Neural progenitor cell (in vitro differentiated cells): Measurements from ENCODE around the gene FOXA1. TPM values are rescaled to one million over a fixed set of nuclear protein-coding genes. Genes with fewer than 3 reads are reported as not detected.

ENCODE experiments used
- DNase-seq: peaks from one replicate; pipeline ENCODE4 v3.0.0-alpha.2; 2016; ENCODE audit warnings: low spot score
- H2AFZ ChIP-seq: fragments of 200-600 bp; sonication (generic); replicated peaks from 2 replicates; pipeline ENCODE4 v1.6.1; 2016; ENCODE audit warnings: antibody characterized with exemption
- H3F3A ChIP-seq: fragments of 200-600 bp; sonication (generic); 2 replicates; pipeline ENCODE4 v1.6.1; 2016; ENCODE audit warnings: antibody characterized with exemption, low read depth
- H3K27ac ChIP-seq: fragments of 200-600 bp; sonication (generic); 2 replicates; pipeline ENCODE4 v1.5.1; 2016; ENCODE audit warnings: mild to moderate bottlenecking
- H3K27me3 ChIP-seq: fragments of 200-600 bp; sonication (generic); 2 replicates; pipeline ENCODE4 v1.6.1; 2016; ENCODE audit warnings: mild to moderate bottlenecking, moderate library complexity
- H3K36me3 ChIP-seq: fragments of 200-600 bp; sonication (generic); 2 replicates; pipeline ENCODE4 v1.5.1; 2016
- H3K4me1 ChIP-seq: fragments of 200-600 bp; sonication (generic); 2 replicates; pipeline ENCODE4 v1.6.1; 2016; ENCODE audit warnings: mixed run types
- H3K4me2 ChIP-seq: fragments of 200-600 bp; sonication (generic); 2 replicates; pipeline ENCODE4 v1.6.1; 2016
- H3K4me3 ChIP-seq: fragments of 200-600 bp; sonication (generic); 2 replicates; pipeline ENCODE4 v1.5.1; 2016
- H3K79me2 ChIP-seq: fragments of 200-600 bp; sonication (generic); 2 replicates; pipeline ENCODE4 v1.6.1; 2016; ENCODE audit warnings: low read depth
- H3K9ac ChIP-seq: fragments of 200-600 bp; sonication (generic); 2 replicates; pipeline ENCODE4 v1.6.1; 2016
- H3K9me3 ChIP-seq: fragments of 200-600 bp; sonication (generic); 2 replicates; pipeline ENCODE4 v1.5.1; 2016; ENCODE audit warnings: low read depth
- H4K20me1 ChIP-seq: fragments of 200-600 bp; sonication (generic); 2 replicates; pipeline ENCODE4 v1.6.1; 2016; ENCODE audit warnings: low read depth
- H3K27ac Mint-ChIP-seq: 3 replicates; pipeline ENCODE4 v1.8.0; 2021; ENCODE audit warnings: mixed read lengths
- H3K27me3 Mint-ChIP-seq: 2 replicates; pipeline ENCODE4 v1.8.0; 2022; ENCODE audit warnings: low read depth, mild to moderate bottlenecking, inconsistent platforms, moderate library complexity, mixed read lengths; ENCODE audit not compliant: insufficient read depth
- H3K36me3 Mint-ChIP-seq: 3 replicates; pipeline ENCODE4 v1.8.0; 2021; ENCODE audit warnings: mixed read lengths
- H3K4me1 Mint-ChIP-seq: 3 replicates; pipeline ENCODE4 v1.8.0; 2021; ENCODE audit warnings: mixed read lengths
- H3K4me3 Mint-ChIP-seq: 3 replicates; pipeline ENCODE4 v1.8.0; 2021; ENCODE audit warnings: mild to moderate bottlenecking, moderate library complexity, mixed read lengths
- H3K9me3 Mint-ChIP-seq: 3 replicates; pipeline ENCODE4 v1.8.0; 2020; ENCODE audit warnings: mixed read lengths
- CTCF ChIP-seq: fragments of 200-600 bp; sonication (generic); IDR thresholded peaks from 2 replicates; pipeline ENCODE4 v1.5.1; 2017; ENCODE audit warnings: antibody characterized with exemption, mild to moderate bottlenecking
- EZH2 ChIP-seq: fragments of 200-600 bp; sonication (generic); IDR thresholded peaks from 2 replicates; pipeline ENCODE4 v1.6.1; 2017; ENCODE audit warnings: antibody characterized with exemption, mild to moderate bottlenecking, moderate library complexity
- EZH2phosphoT487 ChIP-seq: fragments of 200-600 bp; sonication (generic); IDR thresholded peaks from 2 replicates; pipeline ENCODE4 v1.6.1; 2017; ENCODE audit warnings: antibody characterized with exemption
- total RNA-seq: library from RNA; depleted of rRNA; stranded (reverse); fragments of >200 nt; gene quantifications from 2 replicates; pipeline ENCODE4 v1.2.3, GENCODE V29; 2015; ENCODE audit warnings: low replicate concordance

Gene FOXA1
- total RNA-seq, 1 donor from 2014 or later: 0.06 TPM

GRCh38 chr14:37641117-37641516, 46.1 kb upstream of the FOXA1 start:
- no peaks in the 10 kb centered on the region for H3K9me3 ChIP-seq
- H3K36me3 Mint-ChIP-seq: no peaks in the 10 kb centered on the region
- H3K79me2 ChIP-seq: no peaks in the 10 kb centered on the region
- H3F3A ChIP-seq: no peaks in the 10 kb centered on the region
- H3K9me3 Mint-ChIP-seq: no peaks in the 10 kb centered on the region
- no peaks in the 10 kb centered on the region for H3K36me3 ChIP-seq
- no peak overlapping the region for H2AFZ ChIP-seq
- TF ChIP-seq EZH2phosphoT487: no peak
- no peak for TF ChIP-seq CTCF
- no peak for TF ChIP-seq EZH2
- no peak overlapping the region for H3K4me2 ChIP-seq
- no peak overlapping the region for H3K4me3 Mint-ChIP-seq
- no peaks in the 10 kb centered on the region for H3K27me3 Mint-ChIP-seq
- H3K27me3 ChIP-seq: no peaks in the 10 kb centered on the region
- H3K9ac ChIP-seq: no peak overlapping the region
- no peak for DNase-seq
- no peaks in the 10 kb centered on the region for H3K4me1 ChIP-seq
- no peaks in the 10 kb centered on the region for H3K4me1 Mint-ChIP-seq
- H4K20me1 ChIP-seq: no peaks in the 10 kb centered on the region
- no peak overlapping the region for H3K27ac ChIP-seq
- no peak overlapping the region for H3K27ac Mint-ChIP-seq
- no peak overlapping the region for H3K4me3 ChIP-seq

DNA sequence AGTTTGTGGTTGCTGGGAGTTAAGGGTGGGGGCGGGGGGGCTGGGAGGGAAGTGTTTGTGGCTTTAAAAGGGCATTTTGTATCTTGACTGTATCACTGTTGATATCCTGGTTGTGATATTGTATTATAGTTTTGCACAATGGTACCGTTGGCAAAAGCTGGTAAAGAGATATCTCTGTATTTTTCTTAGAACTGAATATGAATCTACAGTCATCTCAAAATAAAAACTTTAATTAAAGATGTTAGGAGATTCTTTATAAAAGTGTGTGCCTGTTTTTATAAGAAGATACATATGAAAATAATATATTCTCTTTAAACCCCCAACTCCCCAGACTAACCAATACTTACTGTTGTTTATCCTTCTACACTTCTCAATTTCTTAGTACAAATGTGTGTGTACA, 43.5 kb upstream of the FOXA1 start:
- no peaks in the 10 kb centered on the region for H3K4me1 ChIP-seq
- H3K9me3 ChIP-seq: no peaks in the 10 kb centered on the region
- no peaks in the 10 kb centered on the region for H3K36me3 ChIP-seq
- TF ChIP-seq CTCF (no peak), EZH2 (no peak), EZH2phosphoT487 (no peak)
- no peak overlapping the region for H3K27ac ChIP-seq
- no peaks in the 10 kb centered on the region for H3K79me2 ChIP-seq
- no peaks in the 10 kb centered on the region for H3K27me3 ChIP-seq
- H3K9ac ChIP-seq: no peak overlapping the region
- no peak overlapping the region for H3K4me2 ChIP-seq
- H3K4me3 Mint-ChIP-seq: no peak overlapping the region
- no peak overlapping the region for H2AFZ ChIP-seq
- H3K27me3 Mint-ChIP-seq: no peaks in the 10 kb centered on the region
- H3K4me3 ChIP-seq: no peak overlapping the region
- H3F3A ChIP-seq: no peaks in the 10 kb centered on the region
- H4K20me1 ChIP-seq: no peaks in the 10 kb centered on the region
- H3K27ac Mint-ChIP-seq: no peak overlapping the region
- no peaks in the 10 kb centered on the region for H3K4me1 Mint-ChIP-seq
- no peaks in the 10 kb centered on the region for H3K9me3 Mint-ChIP-seq
- H3K36me3 Mint-ChIP-seq: no peaks in the 10 kb centered on the region
- no peak for DNase-seq

GRCh38 chr14:37637341-37637740, 42.3 kb upstream of the FOXA1 start:
- H3K27me3 Mint-ChIP-seq: peaks cover under 1% of the 10 kb centered on the region
- TF ChIP-seq EZH2phosphoT487 (no peak), EZH2 (no peak), CTCF (no peak)
- no peaks in the 10 kb centered on the region for H4K20me1 ChIP-seq
- H3F3A ChIP-seq: no peaks in the 10 kb centered on the region
- no peak overlapping the region for H3K27ac Mint-ChIP-seq
- no peaks in the 10 kb centered on the region for H3K4me1 ChIP-seq
- H3K9me3 Mint-ChIP-seq: no peaks in the 10 kb centered on the region
- H3K4me1 Mint-ChIP-seq: no peaks in the 10 kb centered on the region
- H3K4me2 ChIP-seq: no peak overlapping the region
- H3K9me3 ChIP-seq: no peaks in the 10 kb centered on the region
- H3K36me3 ChIP-seq: no peaks in the 10 kb centered on the region
- H3K9ac ChIP-seq: no peak overlapping the region
- H3K36me3 Mint-ChIP-seq: no peaks in the 10 kb centered on the region
- DNase-seq: no peak
- no peak overlapping the region for H3K27ac ChIP-seq
- H2AFZ ChIP-seq: no peak overlapping the region
- H3K4me3 Mint-ChIP-seq: no peak overlapping the region
- H3K4me3 ChIP-seq: no peak overlapping the region
- no peaks in the 10 kb centered on the region for H3K79me2 ChIP-seq
- H3K27me3 ChIP-seq: no peaks in the 10 kb centered on the region
